ENCODE data around the gene NUDT8.

NUDT8 gene

GRCh38 chr11:67633758-67634365 is 4.1 kb upstream of the NUDT8 start:
- H3K4me3 ChIP-seq (ENCODE audit: low read length) = no peak overlapping the region
- TF ChIP-seq CTCF (conservative IDR thresholded peaks at IDR 0.05; ENCODE audit: low read depth, low read length) = no peak
- DNase-seq (ENCODE audit: low read depth) = no peak

- no peak overlapping the region for H3K4me3 ChIP-seq (ENCODE audit: low read length)
- TF ChIP-seq CTCF (conservative IDR thresholded peaks at IDR 0.05; ENCODE audit: low read depth, low read length) = no peak
- DNase-seq (ENCODE audit: low read depth) = no peak
Observed at GRCh38 chr11:67632982-67633755, 3.4 kb upstream of the NUDT8 start.

GRCh38 chr11:67632175-67632981 is 2.6 kb upstream of the NUDT8 start:
- TF ChIP-seq CTCF (conservative IDR thresholded peaks at IDR 0.05; ENCODE audit: low read depth, low read length) = no peak
- no peak overlapping the region for H3K4me3 ChIP-seq (ENCODE audit: low read length)
- DNase-seq (ENCODE audit: low read depth) = no peak

GRCh38 chr11:67631853-67632174 is 2.1 kb upstream of the NUDT8 start:
- no peak for DNase-seq (ENCODE audit: low read depth)
- no peak for TF ChIP-seq CTCF (conservative IDR thresholded peaks at IDR 0.05; ENCODE audit: low read depth, low read length)
- no peak overlapping the region for H3K4me3 ChIP-seq (ENCODE audit: low read length)

- DNase-seq (ENCODE audit: low read depth) = no peak
- H3K4me3 ChIP-seq (ENCODE audit: low read length) = no peak overlapping the region
- no peak for TF ChIP-seq CTCF (conservative IDR thresholded peaks at IDR 0.05; ENCODE audit: low read depth, low read length)
Observed at GRCh38 chr11:67631411-67631810, 1.7 kb upstream of the NUDT8 start.

- DNase-seq (ENCODE audit: low read depth) = no peak
Observed at GRCh38 chr11:67630943-67631331, 1.2 kb upstream of the NUDT8 start.

More at GRCh38 chr11:67630943-67631331, 1.2 kb upstream of the NUDT8 start:
- TF ChIP-seq CTCF (conservative IDR thresholded peaks at IDR 0.05; ENCODE audit: low read depth, low read length) = no peak
- peak overlapping the region; percentile 70 for H3K4me3 ChIP-seq (ENCODE audit: low read length)

Data from retinal pigment epithelial cell (primary cell).